WTC11 (cell line): ENCODE results near the gene FOXN3. TPM values are rescaled to one million over a fixed set of nuclear protein-coding genes. Genes with fewer than 3 reads are reported as not detected.

Experiments used
- ATAC-seq: fragments of 200-7000 bp; cut with Tn5 transposase; 2 replicates; pipeline ENCODE4 v1.10.0; 2021; ENCODE audit warnings: mild to moderate bottlenecking, moderate library complexity
- CTCF ChIA-PET: fragments of 300-600 bp; sonication (Branson Sonifier 250); formaldehyde crosslinking; loops from one replicate; lab custom pipeline; 2021; ENCODE audit warnings: antibody characterized with exemption; lab: Charles Lee
- POLR2A ChIA-PET: fragments of 350-600 bp; sonication (Branson Sonifier 250); formaldehyde crosslinking; loops from one replicate; lab custom pipeline; 2021; ENCODE audit warnings: antibody characterized with exemption; lab: Charles Lee
- DNase-seq: peaks from one replicate; pipeline ENCODE4 v3.0.0; 2021; ENCODE audit warnings: low spot score
- H3K27ac Mint-ChIP-seq: 2 replicates; pipeline ENCODE4 v1.8.0; 2021; ENCODE audit warnings: mixed read lengths
- H3K27me3 Mint-ChIP-seq: 2 replicates; pipeline ENCODE4 v1.8.0; 2021; ENCODE audit warnings: low read depth, mild to moderate bottlenecking, moderate library complexity, mixed read lengths
- H3K36me3 Mint-ChIP-seq: 2 replicates; pipeline ENCODE4 v1.8.0; 2021; ENCODE audit warnings: mixed read lengths
- H3K4me1 Mint-ChIP-seq: 2 replicates; pipeline ENCODE4 v1.8.0; 2022; ENCODE audit warnings: mixed read lengths
- H3K4me3 Mint-ChIP-seq: 2 replicates; pipeline ENCODE4 v1.8.0; 2021; ENCODE audit warnings: mild to moderate bottlenecking, moderate library complexity, mixed read lengths
- H3K9me3 Mint-ChIP-seq: 2 replicates; pipeline ENCODE4 v1.8.0; 2021; ENCODE audit warnings: mixed read lengths
- CBFB ChIP-seq: sonication (generic); formaldehyde crosslinking; IDR thresholded peaks from 2 replicates; pipeline ENCODE4 v1.8.1; 2022; ENCODE audit warnings: mild to moderate bottlenecking, low read depth, missing genetic modification reagents
- ELF4 ChIP-seq: sonication (generic); formaldehyde crosslinking; IDR thresholded peaks from 2 replicates; pipeline ENCODE4 v1.8.1; 2022; ENCODE audit warnings: low read depth, mild to moderate bottlenecking, moderate library complexity, missing genetic modification reagents
- GRHL2 ChIP-seq: fragments of 250-450 bp; sonication (Bioruptor Pico); IDR thresholded peaks from 2 replicates; pipeline ENCODE4 v1.8.0; 2022; ENCODE audit warnings: mild to moderate bottlenecking, moderate library complexity; ENCODE audit not compliant: insufficient replicate concordance, severe bottlenecking
- JAZF1 ChIP-seq: fragments of 250-450 bp; sonication (Bioruptor Pico); IDR thresholded peaks from 2 replicates; pipeline ENCODE4 v1.9.0; 2021; ENCODE audit warnings: moderate library complexity, mild to moderate bottlenecking, inconsistent platforms
- MXD4 ChIP-seq: fragments of 250-450 bp; sonication (Bioruptor Pico); IDR thresholded peaks from 2 replicates; pipeline ENCODE4 v1.8.0; 2021; ENCODE audit warnings: mild to moderate bottlenecking, moderate library complexity, borderline replicate concordance
- MYBL2 ChIP-seq: sonication (generic); formaldehyde crosslinking; IDR thresholded peaks from 2 replicates; pipeline ENCODE4 v1.8.1; 2023; ENCODE audit warnings: mild to moderate bottlenecking, moderate library complexity, missing genetic modification reagents
- NFATC4 ChIP-seq: fragments of 250-450 bp; sonication (Bioruptor Pico); IDR thresholded peaks from 2 replicates; pipeline ENCODE4 v1.9.0; 2021; ENCODE audit warnings: mild to moderate bottlenecking
- NFYB ChIP-seq: sonication (generic); formaldehyde crosslinking; conservative IDR thresholded peaks from 2 replicates; pipeline ENCODE4 v1.8.0; 2022; ENCODE audit warnings: low read depth, missing genetic modification reagents
- OVOL2 ChIP-seq: fragments of 250-450 bp; sonication (Bioruptor Pico); IDR thresholded peaks from 2 replicates; pipeline ENCODE4 v1.9.0; 2021; ENCODE audit warnings: mild to moderate bottlenecking, borderline replicate concordance
- SOX15 ChIP-seq: fragments of 250-450 bp; sonication (Bioruptor Pico); IDR thresholded peaks from 2 replicates; pipeline ENCODE4 v1.9.0; 2021; ENCODE audit warnings: mild to moderate bottlenecking
- SP1 ChIP-seq: sonication (generic); formaldehyde crosslinking; conservative IDR thresholded peaks from 2 replicates; pipeline ENCODE4 v1.8.1; 2022; ENCODE audit warnings: missing genetic modification reagents
- TEAD1 ChIP-seq: sonication (generic); formaldehyde crosslinking; IDR thresholded peaks from 2 replicates; pipeline ENCODE4 v1.8.0; 2022; ENCODE audit warnings: mild to moderate bottlenecking, missing genetic modification reagents
- ZNF138 ChIP-seq: sonication (generic); formaldehyde crosslinking; conservative IDR thresholded peaks from 2 replicates; pipeline ENCODE4 v1.8.1; 2022; ENCODE audit warnings: mild to moderate bottlenecking, moderate library complexity, missing genetic modification reagents
- ZNF416 ChIP-seq: fragments of 250-450 bp; sonication (Bioruptor Pico); IDR thresholded peaks from 2 replicates; pipeline ENCODE4 v1.9.0; 2021; ENCODE audit warnings: mild to moderate bottlenecking, inconsistent platforms
- total RNA-seq: library from RNA; stranded (reverse); gene quantifications from 3 replicates; pipeline ENCODE4 v1.2.3, GENCODE V29; 2021
- TF ChIP-seq, protein P1 (sequence below): sonication (generic); formaldehyde crosslinking; IDR thresholded peaks from 2 replicates; pipeline ENCODE4 v1.8.0; 2022; ENCODE audit warnings: missing genetic modification reagents
- TF ChIP-seq, protein P2 (sequence below): sonication (generic); formaldehyde crosslinking; IDR thresholded peaks from 2 replicates; pipeline ENCODE4 v1.8.0; 2023; ENCODE audit warnings: missing genetic modification reagents
- TF ChIP-seq, protein P3 (sequence below): sonication (generic); formaldehyde crosslinking; IDR thresholded peaks from 2 replicates; pipeline ENCODE4 v1.8.1; 2022; ENCODE audit warnings: low read depth, mild to moderate bottlenecking, moderate library complexity, missing genetic modification reagents, borderline replicate concordance
- TF ChIP-seq, protein P4 (sequence below): fragments of 250-450 bp; sonication (Bioruptor Pico); IDR thresholded peaks from 2 replicates; pipeline ENCODE4 v1.8.0; 2021; ENCODE audit warnings: mild to moderate bottlenecking
- TF ChIP-seq, protein P5 (sequence below): fragments of 250-450 bp; sonication (Bioruptor Pico); IDR thresholded peaks from 2 replicates; pipeline ENCODE4 v1.9.0; 2021; ENCODE audit warnings: moderate library complexity, mild to moderate bottlenecking, inconsistent platforms, borderline replicate concordance
- TF ChIP-seq, protein P6 (sequence below): sonication (generic); formaldehyde crosslinking; IDR thresholded peaks from 2 replicates; pipeline ENCODE4 v1.8.0; 2022; ENCODE audit warnings: mild to moderate bottlenecking, missing genetic modification reagents
- TF ChIP-seq, protein P7 (sequence below): fragments of 250-450 bp; sonication (Bioruptor Pico); IDR thresholded peaks from 2 replicates; pipeline ENCODE4 v2.1.2; 2022; ENCODE audit warnings: mild to moderate bottlenecking, moderate library complexity
- TF ChIP-seq, protein P8 (sequence below): sonication (generic); formaldehyde crosslinking; IDR thresholded peaks from 2 replicates; pipeline ENCODE4 v1.8.1; 2022; ENCODE audit warnings: mild to moderate bottlenecking, moderate library complexity, missing genetic modification reagents

Gene FOXN3
- total RNA-seq, 1 experiment from 2014 or later = 170 TPM

DNA sequence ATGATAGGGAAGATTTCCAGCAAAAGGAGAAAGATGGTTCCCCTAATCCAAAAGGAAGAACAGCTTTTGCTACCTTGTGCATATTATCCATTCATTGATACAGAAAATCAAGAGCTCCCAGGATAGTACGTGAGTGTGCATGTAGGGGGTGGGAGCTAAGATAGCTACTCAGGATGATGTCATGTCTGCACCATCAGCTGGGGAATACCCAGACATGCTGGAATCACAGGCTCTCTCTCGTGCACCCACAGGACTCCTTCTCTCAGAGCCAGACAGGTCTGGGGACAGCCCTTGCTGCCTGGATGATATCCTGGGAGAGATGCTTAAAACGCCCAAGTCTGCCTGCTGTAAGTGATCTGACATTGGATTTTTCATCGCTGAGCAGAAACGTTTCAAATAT, 38.9 kb downstream of the FOXN3 start:
- Mint-ChIP-seq H3K27ac (peak overlapping the region; percentile 91), H3K4me3 (no peak overlapping the region), H3K27me3 (no peaks in the 10 kb centered on the region), H3K9me3 (peaks cover 19% of the 10 kb centered on the region), H3K4me1 (peaks cover 51% of the 10 kb centered on the region)
- TF ChIP-seq, protein P1, sequence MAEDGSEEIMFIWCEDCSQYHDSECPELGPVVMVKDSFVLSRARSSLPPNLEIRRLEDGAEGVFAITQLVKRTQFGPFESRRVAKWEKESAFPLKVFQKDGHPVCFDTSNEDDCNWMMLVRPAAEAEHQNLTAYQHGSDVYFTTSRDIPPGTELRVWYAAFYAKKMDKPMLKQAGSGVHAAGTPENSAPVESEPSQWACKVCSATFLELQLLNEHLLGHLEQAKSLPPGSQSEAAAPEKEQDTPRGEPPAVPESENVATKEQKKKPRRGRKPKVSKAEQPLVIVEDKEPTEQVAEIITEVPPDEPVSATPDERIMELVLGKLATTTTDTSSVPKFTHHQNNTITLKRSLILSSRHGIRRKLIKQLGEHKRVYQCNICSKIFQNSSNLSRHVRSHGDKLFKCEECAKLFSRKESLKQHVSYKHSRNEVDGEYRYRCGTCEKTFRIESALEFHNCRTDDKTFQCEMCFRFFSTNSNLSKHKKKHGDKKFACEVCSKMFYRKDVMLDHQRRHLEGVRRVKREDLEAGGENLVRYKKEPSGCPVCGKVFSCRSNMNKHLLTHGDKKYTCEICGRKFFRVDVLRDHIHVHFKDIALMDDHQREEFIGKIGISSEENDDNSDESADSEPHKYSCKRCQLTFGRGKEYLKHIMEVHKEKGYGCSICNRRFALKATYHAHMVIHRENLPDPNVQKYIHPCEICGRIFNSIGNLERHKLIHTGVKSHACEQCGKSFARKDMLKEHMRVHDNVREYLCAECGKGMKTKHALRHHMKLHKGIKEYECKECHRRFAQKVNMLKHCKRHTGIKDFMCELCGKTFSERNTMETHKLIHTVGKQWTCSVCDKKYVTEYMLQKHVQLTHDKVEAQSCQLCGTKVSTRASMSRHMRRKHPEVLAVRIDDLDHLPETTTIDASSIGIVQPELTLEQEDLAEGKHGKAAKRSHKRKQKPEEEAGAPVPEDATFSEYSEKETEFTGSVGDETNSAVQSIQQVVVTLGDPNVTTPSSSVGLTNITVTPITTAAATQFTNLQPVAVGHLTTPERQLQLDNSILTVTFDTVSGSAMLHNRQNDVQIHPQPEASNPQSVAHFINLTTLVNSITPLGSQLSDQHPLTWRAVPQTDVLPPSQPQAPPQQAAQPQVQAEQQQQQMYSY = no peak
- TF ChIP-seq ZNF416 (CRISPR knock-in tag) = no peak
- no peak for TF ChIP-seq ZNF138 (CRISPR knock-in tag)
- TF ChIP-seq, protein P2, sequence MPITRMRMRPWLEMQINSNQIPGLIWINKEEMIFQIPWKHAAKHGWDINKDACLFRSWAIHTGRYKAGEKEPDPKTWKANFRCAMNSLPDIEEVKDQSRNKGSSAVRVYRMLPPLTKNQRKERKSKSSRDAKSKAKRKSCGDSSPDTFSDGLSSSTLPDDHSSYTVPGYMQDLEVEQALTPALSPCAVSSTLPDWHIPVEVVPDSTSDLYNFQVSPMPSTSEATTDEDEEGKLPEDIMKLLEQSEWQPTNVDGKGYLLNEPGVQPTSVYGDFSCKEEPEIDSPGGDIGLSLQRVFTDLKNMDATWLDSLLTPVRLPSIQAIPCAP = no peak
- no peak for TF ChIP-seq GRHL2 (CRISPR knock-in tag)
- TF ChIP-seq CBFB (CRISPR knock-in tag) = no peak
- TF ChIP-seq NFATC4 (CRISPR knock-in tag) = no peak
- TF ChIP-seq, protein P3, sequence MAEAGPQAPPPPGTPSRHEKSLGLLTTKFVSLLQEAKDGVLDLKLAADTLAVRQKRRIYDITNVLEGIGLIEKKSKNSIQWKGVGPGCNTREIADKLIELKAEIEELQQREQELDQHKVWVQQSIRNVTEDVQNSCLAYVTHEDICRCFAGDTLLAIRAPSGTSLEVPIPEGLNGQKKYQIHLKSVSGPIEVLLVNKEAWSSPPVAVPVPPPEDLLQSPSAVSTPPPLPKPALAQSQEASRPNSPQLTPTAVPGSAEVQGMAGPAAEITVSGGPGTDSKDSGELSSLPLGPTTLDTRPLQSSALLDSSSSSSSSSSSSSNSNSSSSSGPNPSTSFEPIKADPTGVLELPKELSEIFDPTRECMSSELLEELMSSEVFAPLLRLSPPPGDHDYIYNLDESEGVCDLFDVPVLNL (CRISPR knock-in tag) = no peak
- TF ChIP-seq NFYB = no peak
- TF ChIP-seq, all 79 proteins: peak for 0
- DNase-seq = no peak
- ChIA-PET POLR2A (no interaction called here), CTCF (no interaction called here)
- ATAC-seq = no peak; the same call in 1 of the 2 replicates
- H3K36me3 Mint-ChIP-seq = peaks cover 49% of the 10 kb centered on the region

DNA sequence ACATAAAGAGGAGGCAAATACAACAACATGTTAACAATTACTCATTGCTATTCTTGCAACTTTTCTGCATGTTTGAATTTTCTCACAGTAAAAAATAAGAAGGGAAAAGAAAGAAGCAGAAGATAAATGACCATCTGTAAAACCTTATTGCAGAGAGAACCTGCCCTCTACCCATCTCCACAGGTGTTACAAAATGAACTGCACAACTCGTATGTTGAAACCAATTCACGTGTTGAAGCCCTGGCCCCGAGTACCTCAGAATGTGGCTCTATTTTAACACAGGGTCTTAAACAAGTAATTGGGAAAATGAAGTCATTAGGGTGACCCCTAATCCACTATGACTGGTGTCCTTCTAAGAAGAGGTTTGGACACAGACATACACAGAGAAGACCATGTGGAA, 39.5 kb downstream of the FOXN3 start:
- H3K4me3 Mint-ChIP-seq = no peak overlapping the region
- H3K36me3 Mint-ChIP-seq = peaks cover 46% of the 10 kb centered on the region
- peaks cover 53% of the 10 kb centered on the region for H3K4me1 Mint-ChIP-seq
- DNase-seq (no peak), ATAC-seq (no peak)
- ChIA-PET CTCF (interaction anchor here (0.6 kb wide), 1 partner anchor 166 kb away, joined by 3 read pairs; no protein-coding TSS in a partner anchor), POLR2A (interaction anchor here (0.6 kb wide), 1 partner anchor 67 kb away, joined by 3 read pairs; no protein-coding TSS in a partner anchor)
- peaks cover 19% of the 10 kb centered on the region for H3K9me3 Mint-ChIP-seq
- no peaks in the 10 kb centered on the region for H3K27me3 Mint-ChIP-seq
- H3K27ac Mint-ChIP-seq = peak overlapping the region; percentile 39; the same call in 1 of the 2 replicates
- TF ChIP-seq ELF4 = no peak
- TF ChIP-seq, protein P4, sequence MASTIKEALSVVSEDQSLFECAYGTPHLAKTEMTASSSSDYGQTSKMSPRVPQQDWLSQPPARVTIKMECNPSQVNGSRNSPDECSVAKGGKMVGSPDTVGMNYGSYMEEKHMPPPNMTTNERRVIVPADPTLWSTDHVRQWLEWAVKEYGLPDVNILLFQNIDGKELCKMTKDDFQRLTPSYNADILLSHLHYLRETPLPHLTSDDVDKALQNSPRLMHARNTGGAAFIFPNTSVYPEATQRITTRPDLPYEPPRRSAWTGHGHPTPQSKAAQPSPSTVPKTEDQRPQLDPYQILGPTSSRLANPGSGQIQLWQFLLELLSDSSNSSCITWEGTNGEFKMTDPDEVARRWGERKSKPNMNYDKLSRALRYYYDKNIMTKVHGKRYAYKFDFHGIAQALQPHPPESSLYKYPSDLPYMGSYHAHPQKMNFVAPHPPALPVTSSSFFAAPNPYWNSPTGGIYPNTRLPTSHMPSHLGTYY = no peak
- TF ChIP-seq MXD4 (CRISPR knock-in tag) = no peak
- TF ChIP-seq, protein P5, sequence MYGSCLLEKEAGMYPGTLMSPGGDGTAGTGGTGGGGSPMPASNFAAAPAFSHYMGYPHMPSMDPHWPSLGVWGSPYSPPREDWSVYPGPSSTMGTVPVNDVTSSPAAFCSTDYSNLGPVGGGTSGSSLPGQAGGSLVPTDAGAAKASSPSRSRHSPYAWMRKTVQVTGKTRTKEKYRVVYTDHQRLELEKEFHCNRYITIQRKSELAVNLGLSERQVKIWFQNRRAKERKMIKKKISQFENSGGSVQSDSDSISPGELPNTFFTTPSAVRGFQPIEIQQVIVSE (CRISPR knock-in tag) = no peak
- no peak for TF ChIP-seq SP1 (CRISPR knock-in tag)
- TF ChIP-seq, protein P6, sequence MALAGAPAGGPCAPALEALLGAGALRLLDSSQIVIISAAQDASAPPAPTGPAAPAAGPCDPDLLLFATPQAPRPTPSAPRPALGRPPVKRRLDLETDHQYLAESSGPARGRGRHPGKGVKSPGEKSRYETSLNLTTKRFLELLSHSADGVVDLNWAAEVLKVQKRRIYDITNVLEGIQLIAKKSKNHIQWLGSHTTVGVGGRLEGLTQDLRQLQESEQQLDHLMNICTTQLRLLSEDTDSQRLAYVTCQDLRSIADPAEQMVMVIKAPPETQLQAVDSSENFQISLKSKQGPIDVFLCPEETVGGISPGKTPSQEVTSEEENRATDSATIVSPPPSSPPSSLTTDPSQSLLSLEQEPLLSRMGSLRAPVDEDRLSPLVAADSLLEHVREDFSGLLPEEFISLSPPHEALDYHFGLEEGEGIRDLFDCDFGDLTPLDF (CRISPR knock-in tag) = no peak
- TF ChIP-seq TEAD1 = no peak
- TF ChIP-seq, protein P7, sequence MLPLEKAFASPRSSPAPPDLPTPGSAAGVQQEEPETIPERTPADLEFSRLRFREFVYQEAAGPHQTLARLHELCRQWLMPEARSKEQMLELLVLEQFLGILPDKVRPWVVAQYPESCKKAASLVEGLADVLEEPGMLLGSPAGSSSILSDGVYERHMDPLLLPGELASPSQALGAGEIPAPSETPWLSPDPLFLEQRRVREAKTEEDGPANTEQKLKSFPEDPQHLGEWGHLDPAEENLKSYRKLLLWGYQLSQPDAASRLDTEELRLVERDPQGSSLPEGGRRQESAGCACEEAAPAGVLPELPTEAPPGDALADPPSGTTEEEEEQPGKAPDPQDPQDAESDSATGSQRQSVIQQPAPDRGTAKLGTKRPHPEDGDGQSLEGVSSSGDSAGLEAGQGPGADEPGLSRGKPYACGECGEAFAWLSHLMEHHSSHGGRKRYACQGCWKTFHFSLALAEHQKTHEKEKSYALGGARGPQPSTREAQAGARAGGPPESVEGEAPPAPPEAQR (CRISPR knock-in tag) = no peak
- TF ChIP-seq JAZF1 (CRISPR knock-in tag) = no peak
- TF ChIP-seq, protein P3 (CRISPR knock-in tag) = no peak
- no peak for TF ChIP-seq SOX15 (CRISPR knock-in tag)
- no peak for TF ChIP-seq OVOL2 (CRISPR knock-in tag)
- TF ChIP-seq, protein P8, sequence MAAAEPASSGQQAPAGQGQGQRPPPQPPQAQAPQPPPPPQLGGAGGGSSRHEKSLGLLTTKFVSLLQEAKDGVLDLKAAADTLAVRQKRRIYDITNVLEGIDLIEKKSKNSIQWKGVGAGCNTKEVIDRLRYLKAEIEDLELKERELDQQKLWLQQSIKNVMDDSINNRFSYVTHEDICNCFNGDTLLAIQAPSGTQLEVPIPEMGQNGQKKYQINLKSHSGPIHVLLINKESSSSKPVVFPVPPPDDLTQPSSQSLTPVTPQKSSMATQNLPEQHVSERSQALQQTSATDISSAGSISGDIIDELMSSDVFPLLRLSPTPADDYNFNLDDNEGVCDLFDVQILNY = no peak
- TF ChIP-seq MYBL2 (CRISPR knock-in tag) = no peak
